HG02759 (cell line): Measurements from ENCODE around the gene STOM.
"Not testable (repeated sequence)": the region's sequence is repeated elsewhere in the genome, so short reads cannot be mapped to it uniquely, and the experiment has no call there.

Experiments
- ATAC-seq: cut with Tn5 transposase; IDR thresholded peaks from one replicate; pipeline ENCODE4 v1.9.1; 2021; ENCODE audit warnings: mild to moderate bottlenecking, moderate library complexity; ENCODE audit not compliant: unreplicated experiment

The STOM gene, protein sequence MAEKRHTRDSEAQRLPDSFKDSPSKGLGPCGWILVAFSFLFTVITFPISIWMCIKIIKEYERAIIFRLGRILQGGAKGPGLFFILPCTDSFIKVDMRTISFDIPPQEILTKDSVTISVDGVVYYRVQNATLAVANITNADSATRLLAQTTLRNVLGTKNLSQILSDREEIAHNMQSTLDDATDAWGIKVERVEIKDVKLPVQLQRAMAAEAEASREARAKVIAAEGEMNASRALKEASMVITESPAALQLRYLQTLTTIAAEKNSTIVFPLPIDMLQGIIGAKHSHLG

DNA sequence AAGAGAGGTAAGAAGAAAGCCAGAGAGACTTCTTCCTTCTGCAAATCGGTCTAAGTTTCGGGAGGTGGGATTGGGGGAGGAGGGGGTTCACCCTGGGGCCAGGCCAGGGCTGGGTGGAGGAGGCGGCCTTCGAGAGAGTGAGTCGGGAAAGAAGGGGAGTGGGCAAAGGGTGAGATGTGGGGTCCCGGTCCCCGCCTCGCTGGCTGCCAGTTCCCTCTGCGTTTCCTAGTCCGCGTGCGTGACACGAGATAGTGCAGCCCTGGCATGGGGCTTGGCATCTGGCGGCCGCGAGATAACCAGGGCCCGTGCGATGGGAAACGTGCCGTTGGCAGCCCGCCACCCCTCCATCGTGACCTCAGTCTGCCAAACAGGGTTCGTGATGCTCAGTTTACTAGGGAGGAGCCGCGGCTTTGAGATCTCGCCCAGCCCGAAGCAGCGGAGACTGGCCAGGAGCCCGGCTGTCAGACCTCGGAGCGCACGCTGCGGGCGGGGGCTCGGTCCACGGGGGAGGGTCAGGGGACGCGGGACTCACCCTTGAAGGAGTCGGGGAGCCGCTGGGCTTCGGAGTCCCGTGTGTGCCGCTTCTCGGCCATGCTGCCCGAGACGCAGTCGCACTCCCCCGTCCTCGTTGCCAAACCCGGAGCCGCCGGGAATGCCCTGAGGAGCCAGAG, at the start of gene STOM:
TSS of gene STOM (minus strand) at position 656 of the 671 bp plus-strand sequence. CDS start at position 593, 63 bp downstream.
- peak; percentile 55 for ATAC-seq

DNA sequence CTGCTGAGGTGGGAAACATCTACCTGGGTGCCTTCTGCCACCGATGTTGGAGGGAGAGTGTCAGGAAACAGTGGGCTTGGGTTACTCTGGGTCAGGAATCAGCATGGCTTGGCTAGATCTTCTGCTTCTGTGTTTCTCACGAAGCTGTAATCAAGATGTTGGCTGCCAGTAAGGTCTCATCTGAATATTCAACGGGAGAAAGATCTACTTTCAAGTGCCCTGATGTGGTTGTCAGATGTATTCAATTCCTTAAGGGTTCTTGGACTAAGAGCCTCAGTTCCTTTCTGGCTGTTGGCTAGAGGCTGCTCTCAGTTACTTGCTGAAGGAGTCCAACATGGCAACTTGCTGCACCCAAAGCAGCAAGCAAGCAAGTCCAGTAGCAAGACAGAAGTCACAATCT, 41.9 kb upstream of the STOM start:
- ATAC-seq: no peak

DNA sequence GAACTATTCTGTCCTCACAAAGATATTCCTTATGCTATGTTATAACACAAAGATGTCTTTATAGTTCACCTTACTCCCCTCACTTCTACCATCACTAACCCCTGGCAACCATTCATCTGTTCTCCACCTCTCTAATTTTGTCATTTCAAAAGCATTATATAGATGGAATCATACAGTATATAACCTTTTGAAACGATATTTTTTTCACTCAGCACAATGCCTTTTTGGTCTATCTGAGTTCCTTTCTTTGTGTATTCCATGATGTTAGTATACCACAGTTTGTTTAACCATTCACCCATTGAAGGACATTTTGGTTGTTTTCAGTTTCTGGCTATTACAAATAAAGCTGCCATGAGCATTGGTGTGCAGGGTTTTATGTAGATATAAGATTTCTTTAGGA, 35.8 kb upstream of the STOM start:
- no peak for ATAC-seq

DNA sequence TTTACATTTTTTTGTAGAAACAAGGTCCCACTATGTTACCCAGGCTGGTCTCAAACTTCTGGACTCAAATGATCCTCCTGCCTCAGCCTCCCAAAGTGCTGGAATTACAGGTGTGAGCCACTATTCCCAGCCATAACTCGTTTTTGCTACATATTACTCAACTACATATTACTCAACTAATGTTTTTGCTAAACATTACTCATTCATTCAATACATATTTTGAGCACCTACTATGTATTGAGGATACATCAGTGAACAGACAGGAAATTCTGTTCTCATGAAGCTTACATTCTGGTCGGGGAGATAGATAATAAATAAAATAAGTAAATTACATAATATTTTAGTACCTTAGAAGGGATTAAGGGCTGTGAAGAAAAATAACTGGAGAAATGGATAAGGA, 34.9 kb upstream of the STOM start:
- ATAC-seq: no peak

DNA sequence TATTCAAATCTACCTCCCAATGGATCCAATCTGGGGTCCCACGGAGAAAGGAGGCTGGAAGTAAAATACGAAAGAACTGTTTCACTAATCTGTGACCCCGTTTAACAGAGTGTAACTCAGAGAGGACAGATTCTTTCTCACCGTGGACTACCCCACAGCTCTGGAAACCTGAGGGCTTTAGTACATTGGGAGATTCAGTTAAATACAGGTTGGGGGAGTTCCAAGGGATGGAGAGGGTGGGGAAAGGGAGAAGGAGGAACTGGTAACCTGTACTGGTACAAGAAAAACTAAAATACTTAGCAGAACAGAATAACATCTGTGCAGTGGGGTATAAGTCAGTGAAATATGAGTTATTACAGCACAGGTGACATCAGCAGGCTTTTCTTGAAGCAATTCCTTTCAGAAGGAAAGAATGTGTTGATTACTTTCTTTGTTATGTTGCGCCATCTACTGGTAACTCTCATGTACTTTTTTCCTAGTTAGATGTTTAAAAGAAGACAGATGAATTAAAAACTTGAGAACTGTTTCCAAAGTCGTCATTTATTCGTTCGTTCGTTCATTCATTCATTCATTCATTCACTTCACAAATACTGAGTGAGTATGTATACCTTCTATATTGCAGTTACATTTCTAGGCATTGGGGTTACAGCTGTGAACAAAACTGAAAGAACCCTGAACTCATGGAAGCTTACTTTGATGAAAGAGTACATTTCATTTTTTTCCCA, 30.0 kb upstream of the STOM start:
- no peak for ATAC-seq

DNA sequence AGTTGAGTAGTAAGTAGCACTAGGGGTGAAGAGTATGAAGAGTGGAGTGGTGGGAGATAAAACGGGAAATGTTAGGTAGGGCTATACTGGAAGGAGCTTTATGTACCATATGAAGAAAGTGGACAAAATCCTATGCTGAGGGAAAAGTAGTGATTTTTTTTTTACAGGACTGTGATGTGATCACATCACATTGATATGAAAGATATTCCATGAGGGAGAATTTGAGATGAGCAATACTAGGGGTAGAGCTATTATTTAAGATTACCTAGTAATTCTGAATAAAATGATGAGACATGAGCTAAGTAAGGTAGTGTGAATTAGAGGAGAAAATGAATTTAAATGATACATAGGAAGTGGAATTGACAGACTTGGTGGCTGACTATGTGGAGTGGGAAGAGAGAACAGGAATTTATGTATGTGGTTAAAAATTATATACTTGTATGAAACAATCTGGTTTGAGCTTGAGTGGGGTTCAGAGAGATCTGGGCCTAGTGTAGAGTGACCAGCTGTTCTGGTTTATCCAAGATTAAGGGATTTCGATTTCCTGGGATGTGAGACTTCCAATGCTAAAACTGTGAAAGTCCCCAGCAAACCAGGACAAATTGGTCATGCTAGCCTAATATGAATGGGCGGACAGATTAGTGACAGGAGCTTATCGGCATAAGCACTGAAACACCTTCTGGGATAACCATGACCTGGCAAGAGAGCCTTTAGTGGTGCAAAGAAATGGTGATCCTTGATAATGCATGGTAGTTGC, 29.3 kb upstream of the STOM start:
- no peak for ATAC-seq

DNA sequence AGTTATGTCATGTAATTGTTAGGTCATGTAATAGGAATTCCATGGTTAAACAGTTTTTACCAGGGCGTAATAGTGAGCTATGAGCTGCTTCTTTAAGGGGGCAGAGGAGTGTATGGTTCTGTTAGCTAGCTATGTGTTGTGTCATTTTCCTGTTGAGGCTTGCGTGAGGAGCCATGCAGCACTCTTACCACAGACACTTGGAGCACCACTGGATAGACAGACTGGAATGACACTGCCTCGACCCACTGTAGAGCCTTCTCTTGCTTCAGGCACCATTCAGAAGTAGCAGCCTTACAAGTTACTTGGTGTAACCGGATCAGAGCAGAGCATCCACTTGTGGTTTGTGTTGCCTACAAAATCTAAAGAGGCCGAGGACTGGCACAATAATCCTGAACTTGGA, 28.3 kb upstream of the STOM start:
- ATAC-seq: no peak

DNA sequence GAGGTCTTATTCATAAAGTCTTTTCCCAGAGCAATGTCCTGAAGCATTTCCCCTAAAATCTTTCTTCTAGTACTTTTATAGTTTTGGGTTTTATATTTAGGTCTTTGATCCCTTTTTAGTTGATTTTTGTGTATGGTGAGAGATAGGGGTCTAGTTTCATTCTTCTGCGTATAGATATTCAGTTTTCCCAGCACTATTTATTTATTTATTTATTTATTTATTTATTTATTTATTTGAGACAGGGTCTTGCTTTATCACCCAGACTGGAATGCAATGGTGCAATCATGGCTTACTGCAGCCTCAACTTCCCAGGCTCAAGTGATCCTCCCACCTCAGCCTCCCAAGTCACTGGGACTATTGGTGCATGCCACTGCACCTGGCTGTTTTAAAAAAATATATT, 27.2 kb upstream of the STOM start:
- not testable (repeated sequence) for ATAC-seq

DNA sequence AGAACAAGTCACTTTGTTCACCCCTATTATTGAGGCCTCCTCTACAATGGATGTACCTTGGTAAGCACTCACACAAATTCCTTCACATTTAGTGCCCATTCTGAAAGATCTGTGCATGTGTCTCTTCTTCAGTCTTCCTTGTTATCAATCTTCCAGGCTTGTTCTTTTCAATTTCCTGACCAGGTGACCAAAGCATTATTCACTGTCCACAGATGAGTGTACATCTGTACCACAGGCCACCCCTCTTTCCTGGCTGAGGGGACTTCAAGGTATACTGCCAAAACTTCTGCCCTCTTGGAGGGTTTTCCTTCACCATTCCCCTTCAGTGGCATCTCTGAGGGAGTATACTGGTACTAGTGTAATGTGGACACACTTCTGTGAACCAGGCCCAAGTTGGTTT, 25.5 kb upstream of the STOM start:
- no peak for ATAC-seq

DNA sequence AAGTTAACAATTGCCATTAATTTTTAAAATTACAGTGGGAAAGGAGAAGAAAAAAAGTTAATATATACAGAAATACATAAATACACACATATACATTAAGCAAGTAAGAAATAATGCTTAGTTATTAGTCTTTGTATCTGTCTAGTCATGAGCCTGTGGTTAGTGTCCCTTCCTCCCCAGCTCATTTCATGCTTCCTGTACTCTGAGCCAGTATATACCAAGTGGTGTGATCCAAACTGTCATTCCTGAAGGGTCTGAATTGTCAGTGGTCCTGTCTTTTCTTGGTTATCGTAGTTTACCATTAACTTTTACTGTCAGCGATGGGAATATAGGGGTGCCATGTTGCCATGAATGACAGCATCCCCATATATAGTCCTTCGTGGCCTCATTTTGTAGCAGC, 24.2 kb upstream of the STOM start:
- ATAC-seq: no peak

DNA sequence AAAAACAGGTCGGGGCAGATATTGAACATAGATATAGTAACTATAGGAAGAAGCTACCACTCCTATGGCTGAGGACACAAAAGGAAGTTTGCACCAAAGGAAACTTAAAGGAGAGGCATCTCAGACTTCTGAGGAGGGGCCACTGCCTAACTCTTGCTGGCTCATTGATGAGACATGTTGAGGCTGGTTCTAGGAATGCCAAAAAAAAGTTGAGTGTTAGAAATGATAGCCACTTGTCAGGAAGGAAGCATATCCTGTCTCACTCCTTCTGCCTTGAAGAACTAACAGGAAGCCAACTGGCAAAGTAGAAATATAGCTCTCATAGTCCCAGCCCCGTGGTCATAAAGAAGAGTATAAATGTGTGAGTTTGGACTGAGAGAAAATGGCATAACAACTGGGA, 23.3 kb upstream of the STOM start:
- no peak for ATAC-seq

DNA sequence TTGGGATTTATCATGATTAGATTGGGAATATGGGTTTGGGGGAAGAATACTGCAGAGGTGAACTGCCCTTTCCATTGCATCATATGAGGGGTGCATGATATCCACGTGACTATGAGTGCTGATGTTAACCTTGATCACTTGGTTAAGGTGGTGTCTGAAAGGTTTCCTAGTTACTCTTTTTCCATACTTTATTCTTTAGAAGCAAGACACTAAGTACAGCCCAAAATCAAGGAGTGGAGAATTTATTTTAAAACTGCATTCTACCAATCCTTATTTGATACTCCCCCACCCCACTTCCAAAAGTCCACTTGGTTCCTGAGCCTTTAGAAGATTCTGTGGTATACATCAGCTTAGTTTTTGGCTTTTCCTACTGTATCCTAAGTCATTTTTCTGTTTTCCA, 20.3 kb upstream of the STOM start:
- ATAC-seq: no peak

DNA sequence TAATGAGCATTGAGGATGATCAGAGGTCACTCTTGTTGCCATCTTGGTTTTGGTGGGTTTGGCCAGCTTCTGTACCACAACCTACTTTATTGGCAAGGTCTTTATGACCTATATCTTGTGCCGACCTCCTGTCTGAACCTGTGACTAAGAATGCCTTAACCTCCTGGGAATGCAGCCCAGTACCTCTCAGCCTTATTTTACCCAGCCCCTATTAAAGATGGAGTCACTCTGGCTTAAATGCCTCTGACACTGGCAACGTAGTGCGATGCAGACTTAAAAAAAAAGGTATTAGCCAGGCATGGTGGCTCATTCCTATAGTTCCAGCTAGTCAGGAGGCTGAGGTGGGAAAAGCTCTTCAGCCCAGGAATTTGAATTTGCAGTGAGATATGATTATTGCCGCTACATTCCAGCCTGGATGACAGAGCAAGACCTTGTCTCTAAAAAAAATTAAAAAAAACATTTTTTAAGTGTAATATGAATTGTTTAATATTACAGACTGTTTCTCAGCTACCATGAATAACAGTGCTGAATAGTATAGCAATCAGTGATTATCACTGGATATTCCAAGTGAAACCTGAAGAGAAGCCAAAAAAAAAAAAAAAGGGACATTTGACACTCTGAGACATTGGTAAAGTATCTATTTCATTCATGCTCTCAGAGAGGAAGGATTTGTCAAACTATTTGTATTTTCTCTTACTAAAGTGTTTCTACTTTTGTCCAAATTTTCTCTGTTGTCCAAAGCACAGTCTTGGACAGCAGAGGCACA, 18.3 kb upstream of the STOM start:
- ATAC-seq: no peak

DNA sequence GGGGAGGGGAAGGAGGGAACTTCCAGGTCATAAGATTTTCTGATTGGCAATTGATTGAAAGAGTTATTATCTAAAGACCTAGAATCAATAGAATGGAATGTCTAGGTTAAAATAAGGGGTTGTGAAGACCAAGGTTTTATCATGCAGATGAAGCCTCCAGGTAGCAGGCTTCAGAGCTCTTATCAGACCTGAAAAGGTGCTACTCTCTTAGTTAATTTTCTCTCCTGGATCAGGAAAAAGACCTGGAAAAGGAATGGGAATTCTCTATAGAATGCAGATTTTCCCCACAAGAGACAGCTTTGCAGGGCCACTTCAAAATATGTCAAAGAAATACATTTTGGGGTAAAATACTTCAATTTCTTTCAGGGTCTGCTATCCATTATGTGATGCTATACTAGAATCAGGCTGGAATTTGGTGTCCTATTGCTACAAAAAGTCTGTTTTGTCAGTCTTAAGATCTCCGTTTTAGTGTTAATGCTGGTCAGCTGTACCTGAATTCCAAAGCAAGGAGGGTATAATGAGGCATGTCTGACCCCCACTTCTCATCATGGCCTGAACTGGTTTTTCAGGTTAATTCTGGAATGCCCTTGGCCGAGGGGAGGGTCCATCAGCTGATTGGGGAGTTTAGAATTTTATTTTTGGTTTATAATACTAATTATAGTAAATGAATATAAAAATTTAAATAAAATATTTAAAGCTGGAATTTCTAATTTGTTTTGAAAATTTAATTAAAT, 16.6 kb upstream of the STOM start:
- no peak for ATAC-seq

DNA sequence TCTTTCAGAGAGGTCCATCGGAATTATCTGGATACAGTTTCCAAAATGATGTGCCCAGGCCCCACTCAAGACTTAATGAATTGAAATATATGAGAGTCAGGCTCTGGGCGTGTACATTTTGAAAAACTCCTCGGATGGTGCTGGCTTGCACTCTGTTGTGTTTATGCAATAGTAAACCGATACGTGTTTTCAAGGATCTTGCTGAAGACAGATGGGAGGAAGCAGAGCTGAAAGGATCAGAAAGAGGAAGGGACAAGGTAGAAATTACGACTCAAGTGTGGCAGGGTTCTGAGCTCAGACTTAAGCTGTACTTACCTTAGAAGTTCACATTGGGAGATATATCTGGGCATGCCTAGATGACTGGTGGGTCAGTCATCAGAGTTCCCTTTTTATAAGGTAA, 13.7 kb upstream of the STOM start:
- no peak for ATAC-seq

DNA sequence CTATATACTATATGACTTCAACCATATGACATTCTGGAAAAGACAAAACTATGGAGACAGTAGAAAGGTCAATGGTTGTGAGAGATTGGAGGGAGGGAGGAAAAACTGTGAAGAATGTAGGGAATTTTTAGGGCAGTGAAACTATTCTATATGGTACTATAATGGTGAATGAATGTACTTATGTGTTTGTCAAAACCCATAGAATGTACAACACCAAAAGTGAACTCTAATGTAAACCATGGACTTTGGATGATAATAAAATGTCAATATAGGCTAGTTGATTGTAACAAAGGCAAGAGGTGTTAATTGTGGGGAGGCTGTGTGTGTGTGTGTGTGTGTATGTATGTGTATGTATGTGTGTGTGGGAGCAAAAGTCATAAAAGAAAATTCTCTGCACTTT, 10.8 kb upstream of the STOM start:
- ATAC-seq: no peak

DNA sequence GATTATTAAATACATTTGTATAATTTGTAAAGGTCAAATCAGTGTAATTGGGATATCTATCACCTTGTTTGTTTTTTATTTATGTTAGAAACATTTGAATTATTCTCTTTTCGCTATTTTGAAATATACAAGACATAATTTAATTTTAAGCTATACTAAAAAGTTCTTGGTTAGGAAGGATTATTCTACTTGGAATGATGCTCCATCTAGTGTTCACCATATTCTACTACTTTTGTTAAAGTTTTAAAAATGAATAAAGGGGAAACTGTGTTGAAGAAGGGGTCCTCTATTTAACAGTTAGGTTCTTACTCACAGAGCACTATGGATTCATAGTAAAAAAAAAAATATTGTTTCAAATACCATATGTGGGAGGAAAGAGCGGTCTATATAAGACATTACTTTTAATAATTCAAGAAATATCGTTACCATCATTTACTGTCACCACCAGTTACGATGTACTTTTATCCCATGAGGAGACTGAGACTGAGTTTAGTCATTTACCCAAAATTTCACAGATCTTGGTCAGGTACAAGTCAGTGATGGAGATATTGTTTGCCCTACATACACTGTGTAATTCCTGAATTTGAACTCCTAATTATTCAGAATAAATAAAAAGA, 6.3 kb upstream of the STOM start:
- ATAC-seq: no peak

DNA sequence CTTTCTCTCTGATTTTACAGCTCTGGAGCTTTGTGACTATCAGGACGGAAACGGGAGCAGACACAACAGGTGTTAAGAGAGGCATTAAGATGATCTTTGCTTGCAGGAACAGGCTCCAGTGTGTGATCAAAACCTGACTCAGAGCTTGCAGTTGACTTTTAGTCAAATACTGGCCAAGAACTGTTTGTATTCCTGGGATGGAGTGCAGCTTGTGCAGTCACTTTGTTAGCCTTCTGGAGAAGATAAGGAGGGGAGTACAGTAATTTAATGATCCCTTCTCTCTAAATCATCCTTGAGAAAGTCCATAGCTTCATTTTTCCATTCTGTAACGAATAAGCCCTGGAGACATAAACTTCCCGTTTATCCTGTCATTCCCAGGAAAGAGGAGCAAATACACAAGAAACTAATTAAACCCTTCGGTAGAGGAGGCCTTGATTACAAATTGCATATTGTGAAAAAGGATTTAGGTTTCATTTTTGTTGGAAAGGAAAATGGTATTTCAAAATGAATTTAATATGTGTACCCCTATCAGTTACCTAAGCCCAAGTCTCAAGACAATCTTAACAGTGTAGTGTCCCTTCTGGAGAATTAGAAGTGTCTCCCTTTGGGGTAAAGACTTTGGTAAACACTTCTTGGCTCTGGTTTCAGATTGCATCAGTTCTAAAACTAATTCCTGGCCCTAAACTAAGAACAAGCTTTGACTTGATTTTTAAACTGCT, 3.1 kb upstream of the STOM start:
- ATAC-seq: no peak
